GM21367 (cell line): Measurements from ENCODE around the gene ZMIZ2.
A peak's percentile ranks its signal among the peaks of the same experiment; 100 is the strongest.
"Not testable (repeated sequence)": the region's sequence is repeated elsewhere in the genome, so short reads cannot be mapped to it uniquely, and the experiment has no call there.

Source experiments
- ATAC-seq: cut with Tn5 transposase; IDR thresholded peaks from one replicate; pipeline ENCODE4 v1.9.1; 2021; ENCODE audit not compliant: unreplicated experiment

Gene ZMIZ2

DNA sequence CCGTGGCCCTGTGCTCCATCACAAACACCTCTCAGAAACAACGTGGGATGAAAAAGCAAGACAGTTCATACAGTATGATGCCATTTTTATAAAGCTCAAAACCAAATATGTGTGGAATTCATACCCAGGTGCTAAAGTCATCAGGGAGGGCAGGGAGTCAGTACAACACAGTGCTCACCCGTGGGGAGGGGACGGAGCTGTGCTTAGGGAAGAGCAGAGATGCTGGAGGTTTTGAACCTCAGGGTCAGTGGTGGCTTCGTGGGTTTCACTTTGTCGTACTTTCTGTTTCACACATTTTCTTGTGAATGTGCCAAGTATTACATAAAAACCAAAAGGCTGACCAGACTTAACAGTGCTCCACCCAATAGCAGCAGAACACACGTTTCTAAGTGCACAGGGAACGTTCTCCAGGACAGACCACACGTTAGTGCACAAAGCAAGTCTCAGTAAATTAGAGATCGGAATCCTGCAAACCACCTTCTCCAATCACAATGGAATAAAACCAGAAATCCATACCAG lies 21.2 kb downstream of the ZMIZ2 start:
- peak; percentile 64 for ATAC-seq

DNA sequence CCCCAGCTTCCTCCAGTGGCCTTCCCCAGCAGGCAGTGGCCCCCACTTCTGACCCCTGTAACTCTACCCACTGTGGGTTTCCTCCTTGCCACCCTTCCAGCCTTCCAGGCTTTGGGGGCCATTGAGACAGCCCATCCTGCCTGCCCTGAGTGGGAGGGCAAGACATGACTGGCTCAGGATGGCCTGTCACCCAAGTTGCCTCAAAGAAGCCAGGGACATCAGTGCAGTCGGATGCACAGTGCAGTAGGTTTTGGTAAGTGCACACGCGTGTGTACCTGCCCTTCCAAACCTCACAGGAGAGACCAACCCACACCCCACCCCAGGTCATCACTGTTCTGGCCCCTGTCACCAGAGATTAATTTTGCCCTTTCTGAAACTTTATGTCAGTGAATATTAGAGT lies 22.7 kb downstream of the ZMIZ2 start:
- ATAC-seq = no peak

DNA sequence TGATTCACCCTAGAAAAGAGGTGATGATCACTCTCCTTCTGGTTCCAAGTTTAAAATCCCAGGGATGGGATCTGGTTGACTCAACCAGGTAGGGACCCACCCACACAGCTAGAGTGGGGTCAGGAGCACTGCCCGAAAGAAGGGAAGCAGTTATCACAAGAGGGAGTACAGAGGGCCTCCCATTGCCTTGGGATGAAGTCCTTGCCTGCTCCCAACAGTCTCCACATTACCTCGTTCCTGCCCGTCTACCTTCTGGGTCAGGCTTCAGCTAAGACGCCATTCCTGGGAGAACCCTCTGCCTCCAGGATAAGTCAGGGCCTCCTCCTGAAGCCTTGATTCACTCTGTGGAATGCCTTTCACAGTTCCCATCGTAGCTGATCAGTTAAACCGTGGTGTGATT lies 23.8 kb downstream of the ZMIZ2 start:
- ATAC-seq = no peak

DNA sequence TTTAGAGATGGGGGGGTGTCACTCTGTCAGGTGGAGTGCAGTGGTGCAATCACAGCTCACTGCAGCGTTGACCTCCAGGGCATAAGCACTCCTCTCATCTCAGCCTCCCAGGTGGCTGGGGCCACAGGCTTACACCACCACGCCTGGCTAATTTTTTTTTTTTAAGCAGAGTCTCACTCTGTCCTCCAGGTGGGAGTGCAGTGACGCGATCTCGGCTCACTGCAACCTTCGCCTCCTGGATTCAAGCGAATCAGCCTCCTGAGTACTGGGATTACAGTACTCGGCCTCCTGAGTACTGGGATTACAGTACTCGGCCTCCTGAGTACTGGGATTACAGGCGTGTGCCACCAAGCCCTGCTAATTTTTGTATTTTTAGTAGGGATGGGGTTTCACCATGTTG lies 24.2 kb downstream of the ZMIZ2 start:
- ATAC-seq = no peak

DNA sequence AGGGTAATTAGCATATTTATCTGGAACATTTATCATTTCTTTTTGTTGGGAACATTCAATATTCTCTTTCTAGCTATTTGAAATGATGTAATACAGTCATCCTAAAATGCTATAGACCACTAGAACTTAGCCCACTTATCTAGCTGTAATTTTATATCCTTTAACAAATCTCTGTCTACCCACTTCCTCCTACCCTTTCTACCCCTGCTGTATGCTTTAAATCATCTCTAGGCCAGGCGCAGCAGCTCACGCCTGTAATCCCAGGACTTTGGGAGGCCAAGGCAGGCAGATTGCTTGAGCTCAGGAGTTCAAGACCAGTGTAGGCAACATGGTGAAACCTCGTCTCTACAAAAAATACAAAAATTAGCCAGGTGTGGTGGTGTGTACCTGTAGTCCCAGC lies 25.8 kb downstream of the ZMIZ2 start:
- not testable (repeated sequence) for ATAC-seq

DNA sequence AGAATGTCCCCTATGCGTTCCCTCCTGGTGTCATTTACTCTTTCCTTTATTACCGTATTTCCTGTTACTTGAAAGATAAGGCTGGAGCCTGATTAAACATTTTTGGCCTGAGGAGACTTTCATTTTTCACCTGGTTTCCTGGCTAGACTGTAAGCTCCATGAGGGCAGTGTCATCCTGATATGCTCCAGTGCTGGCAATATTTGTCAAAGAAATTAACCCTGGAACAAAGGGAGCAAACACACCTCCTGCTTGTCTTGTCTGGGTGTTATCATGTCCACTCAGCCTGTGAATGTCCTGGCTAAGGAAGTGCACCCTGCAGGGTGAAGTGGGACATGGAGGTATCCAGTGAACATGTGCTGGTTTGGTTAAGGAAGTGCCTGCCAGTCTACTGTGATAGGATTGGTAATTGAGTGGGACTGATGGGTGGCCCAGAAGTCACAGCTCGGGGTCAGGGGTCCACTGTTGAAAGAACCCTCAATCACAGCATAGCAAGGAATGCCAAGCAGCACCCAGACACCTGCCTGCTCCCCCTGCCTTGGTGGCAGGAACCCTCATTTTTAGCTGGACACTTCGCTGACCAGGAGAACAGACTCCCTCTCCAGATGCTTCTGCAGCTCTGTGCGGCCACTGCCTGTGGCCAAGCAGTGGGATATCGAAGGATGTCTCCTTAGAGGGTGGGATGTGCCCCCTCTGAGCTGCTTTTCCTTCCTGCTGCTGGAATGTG lies 26.9 kb downstream of the ZMIZ2 start:
- ATAC-seq = no peak

DNA sequence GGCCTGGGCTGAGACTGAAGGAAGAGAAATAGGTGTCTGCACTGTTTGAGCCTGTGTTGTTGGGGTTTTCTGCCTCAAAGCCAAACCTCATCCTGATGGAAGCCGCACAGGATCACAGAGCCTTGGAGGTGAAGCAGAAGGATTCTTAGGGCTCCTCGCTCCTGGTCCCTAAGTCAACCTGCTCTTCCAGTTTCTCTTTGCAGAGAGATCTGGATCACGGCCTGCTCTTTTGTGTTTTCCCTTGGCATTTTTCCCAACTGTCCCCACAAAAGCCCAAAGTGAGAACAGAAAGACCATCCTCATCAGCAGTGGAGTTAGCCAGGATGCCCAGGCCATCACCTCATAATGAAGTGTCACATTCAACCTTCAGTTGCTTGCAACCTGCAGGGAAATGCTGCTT lies 27.6 kb downstream of the ZMIZ2 start:
- ATAC-seq = no peak

DNA sequence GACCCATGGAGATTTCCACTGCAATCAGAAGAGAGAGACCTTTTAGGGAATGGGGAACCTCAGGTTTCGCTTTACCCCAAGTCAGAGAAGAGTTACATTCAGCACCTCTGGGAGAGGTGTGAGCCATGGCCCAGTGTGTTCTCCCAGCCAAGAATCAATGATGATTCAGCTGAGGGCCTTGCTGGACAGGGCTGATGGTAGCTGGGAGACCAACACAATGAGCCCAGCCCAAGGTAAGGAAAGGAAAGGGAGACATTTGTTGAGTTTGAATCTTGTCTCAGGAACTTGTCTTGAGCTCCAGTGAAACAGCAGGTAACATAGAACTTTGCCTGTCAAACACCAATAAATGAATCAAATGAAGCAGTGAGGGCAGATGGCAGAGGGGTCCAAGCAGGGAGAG lies 33.8 kb downstream of the ZMIZ2 start:
- ATAC-seq = no peak

DNA sequence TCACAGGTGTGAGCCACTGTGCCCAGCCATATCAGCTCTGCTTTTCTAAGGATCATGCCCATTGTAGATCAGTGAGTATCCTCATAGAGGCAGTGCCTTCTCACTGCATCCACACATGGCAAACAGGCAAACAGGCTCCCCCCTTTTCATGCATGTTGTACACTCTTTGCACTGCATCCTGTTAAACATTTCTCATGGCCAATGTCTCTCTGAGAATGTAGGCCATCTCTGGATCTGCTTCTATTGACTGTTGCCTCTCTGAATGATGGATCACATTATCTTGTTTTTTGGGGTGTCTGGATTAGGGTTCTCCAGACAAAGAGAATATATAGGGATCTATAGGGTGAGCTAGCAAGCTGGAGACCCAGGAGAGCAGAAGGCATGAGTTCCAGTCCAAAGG lies 34.8 kb downstream of the ZMIZ2 start:
- ATAC-seq = no peak

DNA sequence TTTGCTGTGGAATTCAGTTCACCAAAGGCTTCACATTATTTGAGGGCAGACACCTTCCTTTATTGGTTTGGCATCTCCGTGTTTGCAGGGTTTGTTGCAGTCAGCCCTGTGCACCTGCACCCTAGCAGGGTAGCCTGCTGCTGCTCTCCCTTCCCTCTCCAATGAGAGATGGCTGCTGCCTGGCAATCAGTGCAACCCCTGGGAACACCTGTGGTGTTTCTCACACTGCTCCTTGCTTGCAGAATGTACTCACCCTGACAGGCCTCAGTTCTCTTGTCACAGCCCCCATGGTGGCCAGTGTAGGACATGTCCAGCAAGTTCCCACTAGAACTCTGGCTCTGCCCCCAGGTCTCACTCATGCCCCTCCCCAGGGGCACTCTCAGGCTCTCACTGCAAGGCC lies 35.7 kb downstream of the ZMIZ2 start:
- no peak for ATAC-seq

DNA sequence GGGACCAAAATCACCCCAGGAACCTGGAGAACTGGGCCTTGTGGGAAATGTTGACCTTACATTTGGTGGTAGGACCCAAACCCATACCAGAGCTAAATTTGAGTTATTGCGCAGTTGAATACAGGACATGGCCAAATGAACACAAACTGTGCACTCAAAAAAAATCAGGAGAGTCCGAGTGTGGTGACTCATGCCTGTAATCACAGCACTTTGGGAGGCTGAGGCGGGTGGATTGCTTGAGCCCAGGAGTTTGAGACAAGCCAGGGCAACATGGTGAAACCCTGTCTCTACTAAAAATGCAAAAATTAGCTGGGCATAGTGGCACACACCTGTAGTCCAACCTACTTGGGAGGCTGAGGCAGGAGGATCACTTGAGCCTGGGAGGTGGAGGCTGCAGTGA lies 36.6 kb downstream of the ZMIZ2 start:
- not testable (repeated sequence) for ATAC-seq

DNA sequence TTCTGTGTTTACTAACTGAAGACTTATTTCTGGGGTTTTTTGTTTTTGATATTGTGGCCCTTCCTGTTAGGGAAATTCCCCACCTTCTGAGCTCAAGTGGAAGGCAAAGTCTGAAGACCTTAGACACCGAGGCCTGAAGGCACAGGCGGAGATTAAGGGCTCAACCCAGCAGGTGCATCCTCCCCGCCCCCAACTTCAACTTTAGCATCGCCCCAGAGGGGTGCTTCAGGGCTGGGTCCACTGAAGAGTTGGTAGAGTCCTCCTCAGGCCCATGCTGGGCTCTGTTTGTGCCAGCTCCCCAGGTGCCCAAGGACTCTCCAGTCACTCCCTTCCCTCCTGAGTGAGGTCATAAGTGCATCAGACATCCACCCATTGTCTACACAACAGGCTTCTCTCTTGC lies 38.4 kb downstream of the ZMIZ2 start:
- ATAC-seq = no peak

DNA sequence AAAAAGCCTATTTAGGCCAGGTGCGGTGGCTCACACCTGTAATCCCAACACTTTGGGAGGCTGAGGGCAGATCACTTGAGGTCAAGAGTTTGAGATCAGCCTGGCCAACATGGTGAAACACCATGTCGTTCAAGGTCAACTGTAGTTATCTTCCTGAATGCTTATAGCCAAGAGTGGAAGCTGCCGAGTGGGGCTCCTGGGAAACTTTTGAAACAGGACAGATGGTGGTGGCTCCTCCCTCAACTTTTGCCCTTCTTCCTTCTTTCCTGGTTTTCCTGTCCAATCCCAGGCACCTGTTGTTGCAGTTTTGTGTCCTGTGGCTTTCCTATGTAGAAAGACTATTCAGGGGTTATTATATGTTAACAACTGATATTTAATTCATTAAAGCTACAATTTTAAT lies 39.1 kb downstream of the ZMIZ2 start:
- ATAC-seq = no peak

DNA sequence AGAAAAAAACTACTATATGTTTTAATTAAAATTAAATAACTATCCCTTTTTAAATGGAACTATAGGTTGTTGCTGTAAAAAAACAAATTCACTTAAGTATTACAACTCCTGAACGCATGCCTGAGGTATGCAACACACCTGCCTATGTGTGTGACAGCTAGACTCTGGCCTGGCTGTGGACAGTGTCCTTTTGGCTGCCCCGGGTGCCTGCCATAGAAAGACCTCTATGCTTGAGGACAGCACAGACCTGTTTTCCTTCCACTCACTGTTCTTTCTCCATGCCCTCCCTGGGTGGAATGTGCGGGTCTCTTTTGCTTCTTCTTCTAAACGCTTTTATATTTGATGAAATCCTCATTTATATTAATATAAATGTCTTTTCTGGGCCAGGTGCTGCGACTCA lies 41.3 kb downstream of the ZMIZ2 start:
- no peak for ATAC-seq

DNA sequence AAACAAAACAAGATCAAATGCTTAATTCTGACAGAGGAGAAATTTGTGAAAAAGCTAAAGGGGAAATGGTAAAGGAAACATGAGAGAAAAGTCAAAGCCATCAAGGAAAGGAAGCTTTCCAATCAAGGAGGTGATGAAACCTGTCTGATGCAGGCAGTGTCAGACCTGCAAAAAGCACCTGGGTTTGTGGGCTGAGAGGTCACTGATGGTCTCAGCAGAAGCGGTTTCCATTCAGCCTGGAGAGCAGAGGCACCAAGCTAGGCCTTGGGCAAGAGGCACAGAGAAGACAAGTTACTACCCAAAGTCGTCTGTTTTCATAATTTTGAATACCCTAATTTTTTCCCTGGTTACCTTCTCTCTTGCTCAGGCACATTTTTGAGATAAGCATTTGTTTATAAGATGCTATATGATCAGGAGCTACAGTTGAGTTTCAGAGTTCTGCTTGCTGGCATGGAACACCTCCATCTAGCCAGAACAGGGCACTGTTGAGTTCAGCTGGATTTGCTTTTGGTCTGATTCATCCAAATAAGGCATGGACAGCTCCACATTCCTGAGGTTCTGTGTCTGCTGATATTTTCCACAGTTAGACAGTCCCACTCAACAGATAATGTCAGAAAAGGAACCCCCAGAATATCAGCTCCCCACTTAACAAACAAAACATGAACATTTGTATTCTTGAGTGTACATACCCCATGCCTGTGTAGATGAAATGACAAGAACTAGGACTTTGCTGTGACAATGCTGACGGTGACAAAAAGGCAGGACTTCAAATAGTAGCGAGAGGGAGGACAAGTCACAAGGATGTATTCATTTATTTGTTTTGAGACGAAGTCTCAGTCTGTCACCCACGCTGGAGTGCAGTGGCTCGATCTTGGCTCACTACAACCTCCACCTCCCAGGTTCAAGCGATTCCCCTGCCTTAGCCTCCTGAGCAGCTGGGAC lies 42.9 kb downstream of the ZMIZ2 start:
- no peak for ATAC-seq

DNA sequence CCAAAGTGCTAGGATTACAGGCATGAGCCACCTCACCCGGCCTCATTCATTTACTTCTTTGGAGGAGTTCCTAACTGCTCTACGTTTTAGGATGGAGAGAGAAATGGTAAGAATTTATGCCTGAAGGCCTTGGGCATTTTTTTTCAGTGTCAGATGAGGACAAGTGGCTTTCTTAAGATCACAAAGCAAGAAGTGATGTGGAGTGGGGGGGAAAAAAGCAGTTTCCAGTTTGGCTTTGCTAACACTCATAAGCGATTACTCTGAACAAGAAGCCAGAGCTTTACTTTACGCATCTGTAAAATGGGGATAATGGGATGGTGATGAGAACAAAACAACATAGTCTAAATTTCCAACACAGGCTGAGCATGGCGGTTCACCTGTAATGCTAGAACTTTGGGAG lies 45.3 kb downstream of the ZMIZ2 start:
- ATAC-seq = no peak

DNA sequence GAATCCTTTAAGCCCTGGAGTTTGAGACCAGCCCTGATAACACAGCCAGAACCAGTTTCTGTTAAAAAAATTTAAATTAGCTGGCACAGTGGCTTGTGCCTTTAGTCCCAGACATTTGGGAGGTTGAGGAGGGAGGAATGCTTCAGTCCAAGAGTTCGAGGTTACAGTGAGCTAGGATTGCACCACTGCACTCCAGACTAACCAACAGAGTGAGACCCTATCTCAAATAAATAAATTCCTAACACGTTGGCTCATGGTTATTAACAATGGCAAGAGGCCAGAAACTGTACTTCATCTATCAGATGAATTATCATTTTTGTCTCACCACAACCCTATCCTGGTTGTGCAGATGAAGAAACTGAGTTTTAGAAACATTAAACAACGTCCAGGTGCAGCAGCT lies 45.7 kb downstream of the ZMIZ2 start:
- ATAC-seq = no peak

DNA sequence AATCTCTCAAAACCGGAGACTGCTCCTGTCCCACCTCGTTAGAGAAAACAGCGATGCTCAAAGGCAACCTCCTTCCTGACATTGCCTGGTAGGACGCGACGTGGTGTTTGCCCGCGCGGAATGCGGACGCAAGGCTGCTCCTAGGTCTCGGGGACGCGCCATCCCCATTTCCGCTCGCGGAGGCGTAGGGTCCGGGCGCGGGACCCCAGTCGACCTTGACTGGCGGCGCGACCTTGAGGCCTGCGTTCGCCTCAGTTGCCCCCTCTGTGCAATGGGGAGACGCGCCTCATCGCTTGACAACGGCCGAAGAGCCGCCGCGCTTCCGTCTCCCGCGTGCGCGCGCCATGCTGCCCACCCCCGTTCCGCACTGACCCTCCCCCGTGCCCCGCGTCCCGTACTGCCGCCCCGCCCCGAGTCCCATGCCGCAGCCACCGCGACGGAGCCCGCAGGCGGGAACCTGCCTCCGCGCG lies 47.4 kb downstream of the ZMIZ2 start:
- peak; percentile 13 for ATAC-seq

DNA sequence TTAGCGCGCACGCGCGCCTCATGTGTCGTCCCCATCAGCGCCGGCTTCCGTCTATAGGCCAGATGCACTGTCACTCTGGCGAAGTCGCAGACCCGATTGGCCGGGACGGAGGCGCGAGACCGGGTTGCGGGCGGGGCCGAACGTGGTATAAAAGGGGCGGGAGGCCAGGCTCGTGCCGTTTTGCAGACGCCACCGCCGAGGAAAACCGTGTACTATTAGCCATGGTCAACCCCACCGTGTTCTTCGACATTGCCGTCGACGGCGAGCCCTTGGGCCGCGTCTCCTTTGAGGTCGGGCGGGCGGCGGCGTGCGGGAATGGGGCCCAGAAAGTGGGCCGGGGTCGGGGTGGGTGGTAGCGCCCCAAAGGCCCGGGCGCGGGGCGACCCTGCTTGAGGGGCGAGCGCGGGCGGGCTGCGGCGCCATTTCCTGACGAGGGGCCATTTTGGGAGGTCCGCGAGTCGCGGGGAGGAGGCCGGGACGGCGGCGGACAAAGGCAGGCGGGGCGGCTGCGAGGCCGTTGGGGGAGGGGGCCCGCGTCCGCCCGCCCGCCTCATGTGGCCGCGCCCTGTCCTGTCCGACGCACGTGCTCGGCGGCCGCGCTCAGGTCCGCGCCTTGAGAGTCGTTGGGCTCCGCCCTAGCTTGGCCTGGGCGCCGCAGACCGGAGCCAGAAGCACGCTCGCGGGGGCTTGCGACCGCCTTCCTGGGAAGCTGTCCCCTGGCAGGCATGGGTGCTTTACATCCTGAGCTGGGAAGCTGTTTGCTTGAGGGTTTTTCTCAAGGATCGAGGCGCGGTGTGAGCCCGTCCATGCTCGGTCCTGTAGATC lies 48.1 kb downstream of the ZMIZ2 start, which contains the start of gene PPIA:
PPIA (plus strand) TSS at position 178 of the 825 bp plus-strand sequence; CDS start at position 222, 44 bp downstream.
- ATAC-seq = peak; percentile 79

DNA sequence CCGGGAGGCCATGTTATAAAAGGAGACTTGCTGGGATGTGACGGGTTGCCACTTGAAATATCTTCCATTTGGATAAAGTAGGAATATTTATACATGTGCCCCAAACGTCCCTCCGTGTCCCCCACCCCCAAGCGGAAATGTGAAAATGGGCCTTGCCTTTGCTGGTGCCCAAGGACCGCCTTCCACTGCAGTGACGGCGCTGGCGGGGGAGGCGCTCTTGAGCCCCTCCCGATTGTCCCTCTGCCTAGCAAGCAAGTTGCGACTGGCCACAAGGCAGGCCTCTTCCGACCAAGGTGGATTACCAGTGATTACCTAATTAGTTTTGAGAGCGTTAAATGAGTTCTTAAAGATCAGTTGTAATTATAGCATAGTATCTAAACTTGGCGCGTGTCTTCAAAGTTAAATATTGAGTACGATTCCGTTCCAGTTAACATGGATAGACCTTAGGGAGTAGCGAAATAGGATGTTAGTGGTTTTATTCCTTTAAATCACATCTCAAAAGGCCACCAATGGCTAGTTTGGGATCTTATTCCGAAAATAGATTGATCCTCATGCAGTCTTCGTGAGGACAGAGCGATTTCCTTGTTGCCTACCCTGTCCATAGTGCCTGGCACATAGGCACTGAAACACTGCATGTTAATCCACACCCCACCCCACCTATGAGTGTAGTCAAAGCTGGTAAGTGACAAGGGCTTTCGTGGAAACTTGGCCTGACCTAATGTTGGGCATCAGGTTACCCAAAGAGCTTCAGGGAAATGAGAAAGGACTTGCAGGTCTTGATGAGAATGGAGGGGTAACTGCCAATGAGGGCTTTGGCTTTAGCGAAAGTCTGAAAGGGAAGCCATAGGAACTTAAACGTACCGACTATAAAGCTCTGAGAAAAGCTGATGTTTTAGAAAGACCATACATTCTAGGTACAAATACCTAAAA lies 48.9 kb downstream of the ZMIZ2 start:
- ATAC-seq = peak; percentile 50
